Kidney (tissue), 14 donors: Measurements from ENCODE around the gene C2CD2. TPM values are rescaled to one million over a fixed set of nuclear protein-coding genes. Genes with fewer than 3 reads are reported as not detected.

Experiments used
- DNase-seq, 5 donors: peaks; one replicate each; pipeline ENCODE4 v3.0.0-alpha.2; 2013 to 2020
- FAIRE-seq: peaks from 2 replicates; lab custom pipeline; 2012; peaks lifted over from hg19 to GRCh38; lab: Jason Lieb, UNC
- H3K27ac ChIP-seq, 2 donors: one replicate each; pipeline ENCODE4 v1.7.0; 2013; ENCODE audit warnings: low read depth in 2 of 2, low read length in 2 of 2, inconsistent platforms in 1 of 2
- H3K27me3 ChIP-seq: one replicate; pipeline ENCODE4 v1.7.1; 2013; ENCODE audit warnings: low read length, inconsistent platforms; ENCODE audit not compliant: control insufficient read depth, insufficient read depth
- H3K36me3 ChIP-seq, 3 donors: one replicate each; pipeline versions ENCODE4 v1.7.0 to v1.7.1; 2013; ENCODE audit warnings: low read length in 3 of 3, control low read depth in 1 of 3, inconsistent platforms in 1 of 3; ENCODE audit not compliant: insufficient read depth in 3 of 3, control insufficient read depth in 2 of 3
- H3K4me1 ChIP-seq, 3 donors: one replicate each; pipeline versions ENCODE4 v1.7.0 to v1.7.1; 2013; ENCODE audit warnings: low read length in 3 of 3, inconsistent platforms in 1 of 3, low read depth in 1 of 3; ENCODE audit not compliant: control insufficient read depth in 2 of 3, insufficient read depth in 2 of 3
- H3K4me3 ChIP-seq, 3 donors: one replicate each; pipeline versions ENCODE4 v1.7.0 to v1.8.1; 2013; ENCODE audit warnings: low read length in 3 of 3, control low read depth in 1 of 3, inconsistent platforms in 1 of 3
- H3K9ac ChIP-seq, 3 donors: one replicate each; pipeline versions ENCODE4 v1.7.0 to v1.7.1; 2013; ENCODE audit warnings: low read length in 3 of 3, control low read depth in 1 of 3, inconsistent platforms in 1 of 3
- H3K9me3 ChIP-seq, 3 donors: one replicate each; pipeline versions ENCODE4 v1.7.0 to v1.7.1; 2013; ENCODE audit warnings: low read length in 3 of 3, control low read depth in 1 of 3, inconsistent platforms in 1 of 3; ENCODE audit not compliant: control insufficient read depth in 2 of 3, insufficient read depth in 1 of 3
- CTCF ChIP-seq: IDR thresholded peaks from 3 replicates; pipeline ENCODE4 v1.5.1; 2012; ENCODE audit warnings: mild to moderate bottlenecking, moderate library complexity, borderline replicate concordance; ENCODE audit not compliant: insufficient read depth; ENCODE audit errors: extremely low read depth
- intact Hi-C: fragments of 100-400 bp; cut with DNase I; formaldehyde crosslinking; loops from one replicate; pipeline ENCODE4 v1.11.1; 2022
- polyA plus RNA-seq: library from polyadenylated mRNA; stranded (reverse); fragments of 350-450 nt; fragmentation: Illumina TruSeq; extraction: RNeasy Lipid Tissue Mini Kit (QIAGEN cat#74804); gene quantifications from one replicate; pipeline ENCODE4 v1.2.3, GENCODE V29; 2014; ENCODE audit warnings: low read depth, low replicate concordance; ENCODE audit not compliant: insufficient read depth
- total RNA-seq: library from RNA; stranded (reverse); fragmentation: NEBNext Ultra II Directional; extraction: Animal tissue kit (Norgen Biotek cat#: 25700); gene quantifications from one replicate; pipeline ENCODE4 v1.2.1, GENCODE V29; 2021
- donor health status: control.
- donor health status: control.
- donor health status: control.
- donor health status: control.
- donor health status: control.
- donor health status: DM: yes; HTN: yes; CAD: no.
- donor health status: Normal renal cell carcinoma (clear cell type).

Gene C2CD2
- total and polyA plus RNA-seq, 2 donors from 2014 or later: 7.6 to 25.6 TPM

GRCh38 chr21:41980561-41980960 is 26.7 kb upstream of the C2CD2 start:
- intact Hi-C loops: no loop called here
- no peaks in the 10 kb centered on the region for H3K36me3 ChIP-seq
- no peak for FAIRE-seq

GRCh38 chr21:41979751-41980369 is 26.0 kb upstream of the C2CD2 start:
- no peaks in the 10 kb centered on the region for H3K4me1 ChIP-seq
- no peak overlapping the region for H3K4me3 ChIP-seq
- FAIRE-seq: no peak
- intact Hi-C loops: no loop called here
- no peak for DNase-seq
- no peaks in the 10 kb centered on the region for H3K27me3 ChIP-seq
- H3K36me3 ChIP-seq: no peaks in the 10 kb centered on the region
- TF ChIP-seq CTCF: no peak
- H3K27ac ChIP-seq: no peak overlapping the region
- no peak overlapping the region for H3K9ac ChIP-seq
- peaks cover 0 to 5% (median 0%) of the 10 kb centered on the region in 3 donors for H3K9me3 ChIP-seq

More at GRCh38 chr21:41980561-41980960, 26.7 kb upstream of the C2CD2 start:
- Histone ChIP-seq H3K9ac (no peak overlapping the region), H3K27me3 (no peaks in the 10 kb centered on the region), H3K4me1 (no peaks in the 10 kb centered on the region), H3K4me3 (no peak overlapping the region), H3K27ac (no peak overlapping the region), H3K9me3 (peaks cover 0 to 5% (median 0%) of the 10 kb centered on the region in 3 donors)
- TF ChIP-seq CTCF: no peak
- DNase-seq: no peak

GRCh38 chr21:41979335-41979734 is 25.5 kb upstream of the C2CD2 start:
- intact Hi-C loops: no loop called here
- FAIRE-seq (no peak), DNase-seq (no peak)
- Histone ChIP-seq H3K4me1 (no peaks in the 10 kb centered on the region), H3K9ac (no peak overlapping the region), H3K27me3 (no peaks in the 10 kb centered on the region), H3K4me3 (no peak overlapping the region), H3K9me3 (peaks cover 0 to 5% (median 0%) of the 10 kb centered on the region in 3 donors), H3K36me3 (no peaks in the 10 kb centered on the region), H3K27ac (no peak overlapping the region)
- no peak for TF ChIP-seq CTCF
